Measurements from ENCODE around the gene NRGN.

NRGN gene

DNA sequence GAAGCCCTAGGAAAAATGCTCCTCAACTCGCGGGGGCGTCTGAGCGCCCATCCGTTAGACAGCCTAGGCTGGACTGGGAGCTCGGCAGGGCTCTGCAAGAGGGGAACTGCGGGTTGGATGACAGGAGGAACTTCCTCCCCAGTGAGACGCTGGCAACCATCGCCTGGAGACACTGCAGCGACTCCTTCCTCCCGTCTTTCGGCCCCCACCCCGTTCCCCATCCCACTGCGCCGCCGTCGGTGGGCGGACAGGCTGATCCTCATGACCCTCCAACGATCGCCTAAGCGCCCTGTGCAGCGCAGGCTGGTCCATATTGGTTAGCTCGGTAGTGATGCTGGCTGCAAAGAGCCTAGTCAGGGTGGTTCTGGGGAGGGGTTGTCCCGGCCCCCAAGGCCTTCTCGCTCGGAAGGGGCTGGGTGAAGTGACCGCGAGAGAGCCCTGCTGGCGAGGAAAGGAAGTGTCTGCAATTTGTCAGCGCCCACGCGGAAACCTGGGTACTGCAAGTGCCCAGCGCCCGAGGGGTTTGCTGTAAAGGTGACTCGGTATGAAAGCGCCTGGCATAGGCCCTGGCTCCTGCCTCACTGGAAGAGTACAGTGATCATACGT lies 638 bp downstream of the NRGN start:
- DNase-seq (ENCODE audit: low read depth), result peak; percentile 35

DNA sequence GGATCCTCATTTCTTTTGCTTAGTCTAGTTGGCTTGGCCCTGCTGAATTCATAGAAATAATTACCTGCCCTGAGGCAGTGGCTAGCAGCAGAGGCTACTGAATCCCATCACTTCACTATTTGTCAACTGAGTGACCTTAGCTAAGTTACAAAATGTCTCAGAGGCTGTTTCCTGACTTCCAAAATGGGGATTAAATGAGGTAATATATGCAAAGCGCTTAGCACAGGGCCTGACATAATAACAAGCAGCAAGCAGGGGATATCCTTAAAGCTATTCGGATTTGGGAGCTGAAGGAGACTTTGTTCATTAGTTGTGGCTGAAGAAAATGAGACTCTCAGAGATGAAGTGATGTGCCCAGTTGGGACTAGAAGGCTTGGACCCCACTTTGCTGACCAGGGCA lies 2.8 kb downstream of the NRGN start:
- no peak for DNase-seq (ENCODE audit: low read depth)

DNA sequence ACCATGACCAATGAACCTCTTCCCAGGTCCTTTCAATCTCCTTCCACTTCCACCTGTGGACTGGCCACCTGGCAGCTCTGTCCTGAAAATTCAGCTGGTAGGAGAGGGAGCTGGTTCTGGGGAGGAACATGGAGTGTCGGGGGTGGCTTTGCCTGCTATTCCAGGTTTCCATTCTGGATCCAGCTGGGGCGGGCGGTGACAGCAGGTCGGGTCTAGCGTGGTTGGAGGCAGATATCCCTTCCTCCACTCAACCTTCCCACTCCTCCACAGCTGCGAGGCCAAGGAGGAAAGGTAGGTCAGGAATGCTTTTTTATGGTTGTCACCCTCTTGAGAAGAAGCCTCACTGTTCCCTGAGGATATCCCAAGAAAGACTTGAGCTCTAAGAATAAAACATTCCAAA lies 3.3 kb downstream of the NRGN start:
- no peak for DNase-seq (ENCODE audit: low read depth)

DNA sequence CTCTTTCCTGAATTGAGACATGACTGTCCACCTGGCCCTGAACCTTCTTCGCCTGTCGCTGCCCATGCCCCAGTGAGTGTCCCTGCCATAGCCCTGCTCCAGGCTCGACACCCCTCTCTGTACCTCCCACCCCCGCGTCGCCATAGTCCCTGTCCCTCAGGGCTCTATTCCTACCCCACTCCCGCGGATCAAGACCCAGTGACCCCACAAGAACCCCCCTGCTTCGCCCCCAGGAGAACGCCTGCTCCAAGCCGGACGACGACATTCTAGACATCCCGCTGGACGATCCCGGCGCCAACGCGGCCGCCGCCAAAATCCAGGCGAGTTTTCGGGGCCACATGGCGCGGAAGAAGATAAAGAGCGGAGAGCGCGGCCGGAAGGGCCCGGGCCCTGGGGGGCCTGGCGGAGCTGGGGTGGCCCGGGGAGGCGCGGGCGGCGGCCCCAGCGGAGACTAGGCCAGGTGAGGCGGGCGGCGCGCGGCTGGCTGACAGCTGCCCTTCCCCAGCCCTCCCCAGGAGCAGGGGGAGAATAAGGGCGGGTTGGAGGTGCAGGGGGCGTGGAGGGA lies 5.6 kb downstream of the NRGN start:
- no peak for DNase-seq (ENCODE audit: low read depth)

DNA sequence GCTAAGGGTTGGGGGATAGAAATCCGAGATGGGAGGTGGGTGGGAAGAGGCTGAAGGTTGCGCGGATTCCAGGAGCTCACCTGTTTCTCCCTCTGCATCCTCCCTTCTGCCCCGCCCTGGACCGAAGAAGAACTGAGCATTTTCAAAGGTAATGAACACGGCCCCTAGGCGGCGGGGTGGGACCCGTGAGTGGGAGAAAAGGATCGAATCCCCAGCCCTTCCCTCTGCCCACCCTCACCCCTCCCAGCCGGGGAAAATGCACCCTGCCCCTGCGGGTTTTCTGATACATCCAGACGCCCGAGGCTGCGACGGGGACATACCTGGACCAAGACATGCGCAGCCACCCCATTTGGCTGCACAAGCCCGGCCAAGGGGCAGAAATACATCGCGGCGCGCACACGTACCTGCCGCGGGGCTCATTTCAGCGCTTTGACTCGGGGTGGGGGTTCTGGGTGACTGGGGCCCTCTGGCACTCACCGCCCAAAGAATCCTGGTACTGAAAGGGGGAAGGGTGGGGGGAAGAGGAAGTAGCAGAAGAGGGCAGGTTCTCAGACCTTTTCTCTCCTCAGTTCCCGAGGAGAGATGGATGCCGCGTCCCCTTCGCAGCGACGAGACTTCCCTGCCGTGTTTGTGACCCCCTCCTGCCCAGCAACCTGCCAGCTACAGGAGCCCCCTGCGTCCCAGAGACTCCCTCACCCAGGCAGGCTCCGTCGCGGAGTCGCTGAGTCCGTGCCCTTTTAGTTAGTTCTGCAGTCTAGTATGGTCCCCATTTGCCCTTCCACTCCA lies 6.3 kb downstream of the NRGN start:
- no peak for DNase-seq (ENCODE audit: low read depth)

DNA sequence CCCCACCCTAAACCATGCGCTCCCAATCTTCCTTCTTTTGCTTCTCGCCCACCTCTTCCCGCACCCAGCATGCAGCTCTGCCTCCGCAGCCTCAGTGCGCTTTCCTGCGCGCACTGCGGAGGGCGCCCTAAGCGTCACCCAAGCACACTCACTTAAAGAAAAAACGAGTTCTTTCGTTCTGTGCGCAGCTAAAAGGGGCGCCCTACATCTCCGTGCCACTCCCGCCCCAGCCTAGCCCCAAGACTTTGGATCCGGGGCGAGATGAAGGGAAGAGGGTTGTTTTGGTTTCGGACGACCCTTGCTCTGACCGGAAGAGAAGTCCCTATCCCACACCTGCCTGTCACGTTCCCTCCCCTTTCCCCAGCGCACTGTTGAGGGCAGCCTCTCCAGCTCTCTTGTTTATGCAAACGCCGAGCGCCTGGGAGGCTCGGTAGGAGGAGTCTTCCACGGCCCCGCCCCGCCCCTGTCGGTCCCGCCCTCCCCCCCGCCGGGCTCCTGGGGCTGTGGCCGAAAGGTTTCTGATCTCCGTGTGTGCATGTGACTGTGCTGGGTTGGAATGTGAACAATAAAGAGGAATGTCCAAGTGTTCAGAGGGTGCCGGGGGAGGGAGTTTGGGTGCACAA lies 7.0 kb downstream of the NRGN start:
- peak; percentile 67 for DNase-seq (ENCODE audit: low read depth)

DNA sequence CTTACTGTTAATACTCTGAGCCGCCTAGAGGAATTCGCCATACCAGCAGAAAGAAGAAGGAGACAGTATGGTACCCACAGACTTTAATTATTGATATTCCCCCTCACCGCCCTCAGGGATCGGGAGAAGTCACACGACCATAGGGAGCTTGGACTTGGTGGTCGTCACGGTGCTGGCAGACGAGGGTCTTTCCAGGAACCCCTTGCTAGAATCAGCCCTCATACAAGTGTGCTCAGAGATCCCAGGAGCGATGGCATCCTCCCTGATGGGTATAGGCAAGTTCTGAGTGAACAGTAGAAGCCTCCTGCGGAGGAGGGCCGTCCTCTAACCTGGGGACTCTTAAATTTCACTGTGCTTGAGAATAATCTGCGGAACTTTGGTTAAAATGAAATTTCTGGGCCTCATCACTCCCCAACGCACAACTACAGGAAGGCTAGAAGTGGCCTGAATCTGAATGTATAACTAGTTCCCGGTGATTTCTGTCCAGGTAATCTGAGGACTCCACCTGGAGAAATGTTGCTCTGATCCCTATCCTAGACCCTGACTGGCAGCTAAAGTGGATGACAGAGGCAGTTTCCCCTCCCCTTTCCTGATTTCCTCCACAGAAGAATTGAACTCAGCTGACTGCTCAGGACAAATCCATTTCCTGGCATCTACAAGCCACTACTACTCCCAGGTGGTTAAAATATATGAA lies 7.8 kb downstream of the NRGN start:
- DNase-seq (ENCODE audit: low read depth), result no peak

DNA sequence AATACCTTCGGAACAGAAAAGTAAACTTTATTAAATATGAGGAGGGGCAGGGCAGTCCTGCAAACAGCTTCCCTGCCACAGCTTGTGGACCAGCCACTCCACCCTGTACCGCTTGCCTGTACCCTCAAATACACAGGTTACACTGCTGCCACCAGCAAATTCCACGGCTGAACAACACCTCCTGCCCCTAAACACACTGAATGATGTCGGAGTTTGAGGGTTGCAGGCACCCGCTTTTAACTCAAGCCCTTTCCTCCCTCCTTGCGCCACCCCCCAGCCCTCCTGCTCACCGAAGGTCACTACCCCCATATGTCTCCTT lies 8.3 kb downstream of the NRGN start:
- DNase-seq (ENCODE audit: low read depth), result no peak

DNA sequence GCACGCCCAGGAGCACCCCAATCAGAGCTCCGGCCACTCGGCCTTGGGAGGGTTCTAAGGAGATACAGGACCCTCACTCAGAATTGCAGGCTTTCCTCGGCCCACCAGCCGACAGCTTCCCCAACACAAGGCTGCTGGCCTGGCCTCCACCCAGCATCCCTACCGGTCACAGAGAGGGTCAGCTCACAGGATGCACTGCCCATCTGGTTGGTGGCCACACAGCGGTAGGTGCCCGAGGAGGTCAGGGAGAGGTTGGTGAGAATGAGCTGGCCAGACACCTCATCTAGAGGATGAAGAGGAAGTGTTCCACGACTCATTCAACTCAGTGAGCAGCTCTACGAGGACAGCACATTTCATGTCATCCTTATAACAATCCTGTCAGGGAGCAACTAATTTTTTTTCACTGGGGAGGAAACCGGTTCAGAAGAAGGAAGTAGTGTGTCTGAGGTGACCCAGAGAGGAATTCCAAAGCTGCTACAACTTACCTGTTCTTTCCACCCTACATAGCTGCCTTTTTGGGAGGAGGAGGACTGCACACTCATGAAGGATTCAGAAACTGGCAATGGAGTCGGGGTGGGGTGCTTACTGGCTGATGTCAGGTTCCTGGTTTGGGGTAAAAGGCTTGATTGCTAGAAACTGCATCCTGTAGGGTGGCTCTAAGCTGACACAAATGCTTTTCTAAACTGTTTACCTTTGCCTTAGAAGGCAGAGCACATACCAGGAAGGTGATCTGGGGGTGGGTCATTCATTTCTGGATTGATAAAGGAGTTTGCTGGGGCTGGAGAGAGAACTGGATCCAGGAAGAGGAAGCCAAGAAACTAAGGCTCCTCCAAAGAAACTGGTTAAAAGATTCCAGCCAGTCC lies 9.0 kb downstream of the NRGN start:
- no peak for DNase-seq (ENCODE audit: low read depth)

DNA sequence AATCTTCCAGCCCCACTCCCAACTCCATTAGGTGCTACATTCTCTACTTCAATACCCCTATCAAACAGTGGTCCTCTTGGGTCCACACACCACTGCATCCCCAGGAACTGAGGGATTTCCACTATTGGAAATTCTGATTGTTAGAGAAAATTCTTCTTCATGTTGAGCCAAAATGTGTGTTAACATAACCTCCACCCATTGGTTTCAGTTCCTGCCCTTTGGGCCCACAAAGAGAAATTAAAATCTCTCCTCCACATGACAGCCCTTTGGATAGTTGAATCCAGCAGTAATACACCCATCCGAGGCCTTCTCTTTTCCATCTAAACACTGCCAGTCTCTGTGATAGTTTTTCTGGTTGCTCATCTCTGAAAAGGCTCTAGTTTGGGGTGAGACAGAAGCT lies 10.2 kb downstream of the NRGN start:
- DNase-seq (ENCODE audit: low read depth), result no peak

DNA sequence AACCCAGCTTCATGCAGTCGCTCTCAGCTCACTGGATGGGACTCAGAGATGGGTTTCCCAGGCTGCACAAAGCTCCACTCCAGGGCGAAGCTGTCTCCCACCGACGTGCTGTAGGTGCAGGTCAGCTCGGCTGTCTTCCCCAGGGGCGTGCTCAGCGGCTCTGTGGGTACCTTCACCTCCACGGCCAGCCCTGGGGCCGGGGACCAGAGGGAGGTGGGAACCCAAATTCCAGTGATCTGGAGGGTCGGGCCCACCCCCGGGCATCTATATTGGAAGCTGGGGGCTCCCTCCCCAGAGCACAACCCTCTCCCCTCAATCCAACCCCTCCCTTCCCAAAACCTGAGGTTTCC lies 11.6 kb downstream of the NRGN start:
- DNase-seq (ENCODE audit: low read depth), result no peak

DNA sequence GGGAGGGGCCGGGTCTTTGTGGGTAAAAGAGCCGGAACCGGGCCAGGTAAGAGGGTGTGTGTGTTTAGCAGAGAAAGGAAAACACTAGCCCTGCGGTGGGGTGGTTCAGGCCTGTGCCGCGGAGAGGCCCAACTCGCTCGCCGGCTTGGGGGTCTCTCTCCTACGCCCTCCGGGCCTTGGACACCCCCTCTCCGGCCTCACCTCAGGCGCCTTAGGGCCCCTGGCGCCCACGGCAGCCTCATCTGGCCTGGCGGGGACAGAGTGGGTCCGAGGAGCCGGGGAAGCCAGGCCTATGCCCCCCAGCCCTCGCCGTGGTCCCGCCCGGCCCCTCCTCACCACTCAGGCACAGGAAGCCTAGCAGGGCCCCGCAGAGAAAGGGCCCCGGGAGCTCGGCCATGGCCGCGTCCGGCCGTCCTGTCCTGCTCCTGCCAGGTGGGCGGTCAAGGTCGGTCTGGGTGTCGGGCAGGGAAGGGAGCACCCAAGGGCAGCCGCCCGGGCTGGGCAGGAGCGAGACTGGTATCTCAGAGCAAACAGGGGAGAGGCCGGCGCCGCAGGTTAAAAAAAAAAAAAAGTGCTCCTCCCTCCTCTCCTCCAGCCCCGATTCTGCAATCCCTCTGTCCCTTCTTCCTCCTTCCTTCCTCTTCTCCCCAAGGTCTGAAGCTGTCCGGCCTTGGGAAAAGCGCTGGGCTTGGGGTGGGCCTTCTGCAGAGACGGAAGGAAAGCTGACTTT lies 12.2 kb downstream of the NRGN start, which contains the start of gene VSIG2:
VSIG2 (minus strand) TSS at position 515 of the 730 bp plus-strand sequence; CDS start at position 397, 118 bp downstream.
- no peak for DNase-seq (ENCODE audit: low read depth)

DNA sequence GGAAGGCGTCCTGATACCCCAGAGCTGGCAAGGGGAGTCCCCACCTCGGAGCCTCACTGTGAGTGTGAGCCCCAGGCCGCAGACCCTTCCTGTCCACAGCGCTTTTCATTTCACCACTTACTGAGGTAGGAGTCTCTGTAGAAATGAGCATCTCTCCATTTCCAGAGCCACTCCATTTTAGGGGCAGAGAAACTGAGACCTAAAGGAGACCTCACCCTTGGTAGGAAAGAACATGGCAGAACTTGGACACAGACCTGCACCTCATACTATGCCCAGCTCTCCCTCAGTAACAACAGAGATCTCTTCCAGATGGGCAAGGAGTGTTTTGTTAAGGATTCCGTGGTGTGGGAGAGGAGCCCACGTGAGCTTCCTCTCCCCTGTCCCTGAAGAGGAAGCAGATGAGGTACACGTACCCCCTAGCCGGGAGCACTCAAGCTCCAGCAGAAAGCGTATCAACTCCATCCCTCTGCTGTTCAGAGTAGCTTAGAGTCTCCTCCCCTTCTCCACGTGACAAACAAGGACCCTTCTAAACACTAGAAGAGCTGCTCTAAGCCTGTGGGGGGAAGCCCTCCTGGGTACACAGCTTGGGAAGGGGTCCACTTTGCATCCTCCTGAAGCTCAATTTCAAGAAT lies 12.8 kb downstream of the NRGN start:
- no peak for DNase-seq (ENCODE audit: low read depth)

DNA sequence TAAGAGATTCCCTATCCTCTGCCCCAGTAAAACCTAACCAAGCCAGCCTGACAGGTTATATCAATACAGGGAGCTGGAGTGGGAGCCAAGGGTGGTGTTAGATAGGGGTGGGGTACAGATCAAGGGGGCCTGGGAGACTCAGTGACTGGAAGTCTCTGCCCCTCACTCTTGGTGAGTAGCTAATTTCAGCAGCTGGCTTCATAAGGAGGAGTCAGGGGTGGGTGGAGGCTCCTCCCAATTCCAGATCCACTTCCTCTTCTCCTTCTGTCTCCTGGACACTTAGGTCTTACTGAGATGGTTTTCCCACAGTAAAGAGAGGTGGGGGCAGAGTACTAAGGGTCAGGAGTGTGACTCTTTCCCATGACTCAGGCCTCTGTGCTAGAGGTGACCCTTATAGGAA lies 13.5 kb downstream of the NRGN start:
- no peak for DNase-seq (ENCODE audit: low read depth)

DNA sequence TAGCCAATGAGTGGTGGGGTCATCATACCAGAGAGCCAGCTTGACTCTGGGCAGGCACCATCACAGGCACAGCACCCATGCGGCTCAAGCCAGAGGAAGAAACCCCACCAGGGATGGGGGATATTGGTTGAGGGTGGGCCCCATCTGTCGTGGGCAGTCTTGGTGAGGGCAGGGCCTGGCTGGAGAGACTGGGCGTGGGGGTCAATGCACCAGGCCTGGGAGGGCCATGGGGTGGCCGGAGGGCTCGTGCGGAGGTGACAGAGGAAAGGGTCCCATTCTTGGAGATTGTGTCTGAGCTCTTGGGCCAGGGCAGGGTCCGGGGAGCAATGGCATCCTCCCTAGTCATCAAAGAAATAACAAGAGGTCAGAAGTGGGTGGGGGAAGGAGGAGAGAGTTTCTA lies 13.9 kb downstream of the NRGN start:
- no peak for DNase-seq (ENCODE audit: low read depth)

DNA sequence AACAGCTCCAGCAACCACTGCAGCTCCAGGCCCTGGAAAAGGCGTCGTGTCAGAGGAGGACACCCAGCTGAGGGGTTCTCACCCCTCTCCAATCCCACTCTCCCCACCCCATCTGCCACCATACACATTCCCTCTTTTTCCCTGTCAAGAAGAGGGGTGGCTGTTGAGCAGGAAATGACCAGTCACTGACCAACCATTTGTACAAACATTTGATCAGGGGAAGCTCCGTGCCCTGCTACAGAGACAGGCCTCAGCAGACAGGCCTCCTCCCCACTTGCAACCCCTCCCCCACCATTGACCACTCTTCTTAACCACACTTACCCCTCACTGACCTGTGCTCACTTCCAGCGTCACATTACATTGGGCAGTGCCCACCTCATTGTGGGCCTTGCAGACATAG lies 14.6 kb downstream of the NRGN start:
- DNase-seq (ENCODE audit: low read depth), result no peak

DNA sequence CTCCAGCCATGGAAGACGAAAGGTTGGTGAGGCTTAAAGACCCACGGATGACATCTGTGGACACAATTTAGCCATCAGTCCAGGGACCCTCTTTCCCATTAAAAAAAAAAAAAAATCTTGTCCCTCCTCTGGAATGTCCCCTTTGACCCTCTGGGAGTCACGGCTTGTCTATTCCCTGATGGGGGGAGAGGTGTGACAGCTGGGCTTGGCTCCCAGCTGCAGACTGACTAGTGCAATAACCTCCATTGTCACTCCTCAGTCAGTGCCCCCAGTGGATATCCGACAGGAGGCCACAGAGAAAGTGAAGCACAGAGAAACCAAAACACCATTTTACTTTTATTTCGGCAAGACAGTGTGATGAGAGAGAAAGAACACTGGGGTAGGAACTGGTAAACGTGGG lies 15.0 kb downstream of the NRGN start:
- DNase-seq (ENCODE audit: low read depth), result no peak

DNA sequence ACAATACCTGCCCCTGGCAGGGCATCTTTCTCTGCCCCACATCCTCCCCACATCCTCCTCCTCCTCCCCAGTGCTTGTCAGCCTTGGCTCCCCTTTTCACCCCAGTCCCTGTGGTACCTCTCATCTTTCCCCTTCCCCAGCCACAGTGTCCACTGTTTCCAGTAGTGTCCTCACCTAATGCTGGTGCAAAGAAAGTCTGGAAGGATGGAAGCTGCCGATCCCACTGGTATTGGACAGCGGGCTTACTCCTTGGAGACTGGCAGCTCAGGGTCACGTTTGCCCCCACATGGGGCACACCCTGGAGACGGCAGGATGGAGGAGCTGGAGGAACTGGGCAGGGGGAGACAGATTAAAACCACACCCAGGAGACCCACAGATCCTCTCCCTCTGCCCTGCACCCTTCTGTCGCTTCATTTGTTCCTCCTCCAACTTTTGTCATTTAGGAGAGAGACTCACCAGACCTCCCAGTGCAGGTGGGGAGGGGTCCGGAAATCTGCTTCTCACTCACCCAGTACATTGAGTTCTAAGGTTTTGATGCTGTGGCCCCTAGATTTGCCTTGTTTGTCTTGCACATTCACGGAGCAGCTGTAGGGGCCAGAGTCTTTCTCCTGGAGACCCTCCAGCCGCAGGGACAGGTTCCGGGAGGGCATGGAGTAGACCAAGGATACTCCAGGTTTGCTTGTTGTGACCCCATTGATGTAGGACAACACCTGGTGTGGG lies 16.5 kb downstream of the NRGN start:
- DNase-seq (ENCODE audit: low read depth), result no peak

DNA sequence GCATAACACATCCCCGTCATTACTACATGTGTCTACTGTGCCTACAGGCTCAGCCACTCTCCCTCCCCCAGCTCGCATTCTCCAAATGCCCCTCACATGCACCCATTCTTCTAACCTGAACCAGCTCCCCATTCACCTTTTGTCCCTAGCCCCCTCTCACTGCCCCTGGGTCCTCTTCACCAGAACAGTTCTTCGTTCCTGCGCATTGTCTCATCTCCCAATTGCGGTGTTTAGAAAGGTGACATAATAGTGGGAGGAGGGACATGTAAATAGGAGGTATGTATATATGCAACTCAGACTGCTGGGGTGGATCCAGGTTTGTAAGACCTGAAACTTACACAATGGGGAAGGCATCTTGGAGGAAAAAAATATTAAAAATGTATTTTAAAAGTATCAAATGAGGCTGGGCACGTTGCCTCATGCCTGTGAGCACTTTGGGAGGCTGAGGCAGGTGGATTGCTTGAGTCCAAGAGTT lies 17.0 kb downstream of the NRGN start:
- DNase-seq (ENCODE audit: low read depth), result no peak

DNA sequence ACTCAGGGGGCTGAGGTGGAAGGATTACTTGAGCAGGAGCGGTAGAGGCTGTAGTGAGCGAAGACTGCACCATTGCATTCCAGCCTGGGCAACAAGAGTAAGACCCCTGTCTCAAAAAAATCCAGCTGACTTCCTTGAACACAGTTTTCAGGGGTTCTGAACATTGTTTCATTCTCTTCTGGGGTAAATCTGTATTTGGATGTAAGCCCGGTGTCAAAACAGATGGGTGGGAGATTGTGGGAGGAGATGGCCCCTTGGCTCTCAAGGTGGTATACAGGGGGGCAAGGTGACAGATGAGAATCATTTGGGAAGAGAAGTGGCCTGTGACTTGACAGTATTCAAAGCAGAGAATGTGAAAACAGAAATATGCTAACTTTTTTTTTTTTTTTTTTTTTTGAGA lies 17.6 kb downstream of the NRGN start:
- DNase-seq (ENCODE audit: low read depth), result no peak

All from stimulated activated CD4-positive, alpha-beta T cell treated with anti-CD3 and anti-CD28 coated beads, Interleukin-2, amount 100 ng/mL, for 4 hours (primary cell).